Measurements from ENCODE around the gene CENPF.
"Not testable (repeated sequence)": the region's sequence is repeated elsewhere in the genome, so short reads cannot be mapped to it uniquely, and the experiment has no call there.

The CENPF gene

DNA sequence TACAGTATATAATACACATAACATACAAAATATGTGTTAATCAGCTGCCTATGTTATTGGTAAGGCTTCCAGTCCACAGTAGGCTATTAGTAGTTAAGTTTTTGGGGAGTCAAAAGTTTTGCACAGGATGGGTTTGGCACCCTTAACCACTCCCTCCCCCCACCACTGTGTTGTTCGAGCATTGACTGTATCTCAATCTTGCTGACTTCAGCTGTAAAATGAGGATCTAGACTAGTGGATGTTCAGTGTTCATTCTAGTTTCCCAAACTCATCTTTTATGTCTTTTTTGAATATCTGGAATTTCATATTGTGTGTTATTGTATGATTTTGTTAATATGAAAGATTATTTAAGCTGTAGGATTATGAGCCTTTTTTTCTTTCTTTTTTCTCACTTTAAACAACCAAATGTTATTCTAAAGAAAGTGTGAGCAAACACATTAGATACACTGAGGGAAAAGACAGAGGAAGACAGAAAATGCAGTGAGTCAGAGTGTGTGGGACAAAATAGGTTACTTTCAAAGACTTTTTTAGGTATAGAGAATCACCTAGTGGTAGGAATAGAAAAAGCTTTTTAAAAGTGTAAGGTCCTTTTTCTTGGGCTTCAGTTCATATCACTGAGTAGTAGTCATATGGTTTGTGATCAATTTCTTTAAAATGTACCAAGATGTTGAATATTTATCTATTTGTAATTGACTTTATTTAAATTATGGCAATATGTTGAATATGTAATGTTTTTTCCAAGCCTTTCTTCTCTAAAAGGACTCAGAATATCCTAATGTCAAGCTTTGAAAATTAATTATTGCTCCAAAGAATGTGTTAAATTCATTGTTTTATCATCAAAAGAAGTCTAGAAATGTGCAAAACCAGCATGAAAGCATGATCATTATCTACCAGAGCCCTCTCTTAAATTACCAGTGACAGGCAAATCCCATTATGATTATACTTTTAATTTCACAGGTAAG, 17.9 kb upstream of the CENPF start:
- DNase-seq (ENCODE audit: low read depth, low spot score): no peak

DNA sequence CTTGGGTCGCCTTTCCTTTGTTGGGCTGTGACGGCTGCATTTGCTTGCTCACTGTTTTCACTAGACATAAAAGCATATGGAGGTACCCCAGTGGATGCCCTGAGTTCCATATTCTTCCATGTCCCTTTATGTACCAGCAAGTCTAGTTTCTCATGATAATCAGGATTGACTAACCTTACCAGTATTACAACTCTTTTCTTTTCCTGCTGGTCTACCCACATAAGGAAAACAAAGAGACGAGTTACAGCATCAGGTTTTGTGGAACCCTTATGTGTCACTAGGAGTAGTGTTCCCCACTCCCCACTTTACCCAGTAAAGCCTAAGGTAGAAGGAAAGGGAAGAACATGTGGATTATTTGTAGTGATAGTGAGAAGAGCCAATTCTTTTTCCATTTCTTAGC, 16.4 kb upstream of the CENPF start:
- DNase-seq (ENCODE audit: low read depth, low spot score): no peak

DNA sequence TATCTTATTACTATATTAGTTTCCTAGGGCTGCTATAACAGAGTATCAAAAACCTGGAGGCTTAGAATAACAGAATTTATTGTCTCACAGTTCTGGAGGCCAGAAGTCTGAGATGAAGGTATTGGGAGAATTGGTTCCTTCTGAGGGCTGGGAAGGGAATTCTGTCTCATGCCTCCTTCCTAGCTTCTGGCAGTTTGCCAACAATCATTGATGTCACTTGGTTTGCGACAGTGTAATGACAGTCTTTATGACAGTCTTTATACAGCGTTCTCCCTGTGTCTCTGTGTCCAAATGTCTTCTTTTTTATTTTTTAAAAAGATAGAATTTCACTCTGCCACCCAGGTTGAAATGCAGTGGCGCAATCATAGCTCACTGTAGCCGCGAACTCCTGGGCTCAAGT, 15.8 kb upstream of the CENPF start:
- no peak for DNase-seq (ENCODE audit: low read depth, low spot score)

DNA sequence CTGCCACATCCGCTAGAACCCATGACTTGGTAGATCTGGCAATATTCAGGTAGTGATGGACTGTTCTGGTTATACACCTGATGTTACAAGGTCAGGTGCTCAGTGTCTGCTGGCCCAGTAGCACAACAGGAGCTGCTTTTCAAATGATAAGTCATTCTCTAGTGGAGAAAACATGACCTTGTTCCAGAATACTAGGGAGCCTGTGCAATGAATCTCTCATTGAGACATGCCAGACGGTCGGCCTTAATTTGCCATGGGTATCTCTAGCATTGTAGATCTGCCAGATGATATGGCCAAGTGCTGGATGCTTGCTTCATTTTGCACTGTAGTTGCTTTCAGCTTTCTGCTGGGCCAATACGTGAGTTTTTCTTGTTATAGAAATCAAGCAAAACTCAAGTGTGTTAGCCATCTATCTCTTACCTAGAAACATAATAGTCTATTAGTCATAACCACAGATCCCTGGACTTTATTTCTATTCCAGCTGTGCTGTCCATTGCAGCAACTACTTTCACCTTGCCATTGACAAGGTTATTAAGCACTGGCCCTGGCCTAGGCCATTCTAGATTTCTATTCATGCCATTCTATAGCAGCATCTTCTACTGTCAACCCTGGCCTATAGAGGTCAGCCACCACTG, 13.9 kb upstream of the CENPF start:
- DNase-seq (ENCODE audit: low read depth, low spot score): no peak

DNA sequence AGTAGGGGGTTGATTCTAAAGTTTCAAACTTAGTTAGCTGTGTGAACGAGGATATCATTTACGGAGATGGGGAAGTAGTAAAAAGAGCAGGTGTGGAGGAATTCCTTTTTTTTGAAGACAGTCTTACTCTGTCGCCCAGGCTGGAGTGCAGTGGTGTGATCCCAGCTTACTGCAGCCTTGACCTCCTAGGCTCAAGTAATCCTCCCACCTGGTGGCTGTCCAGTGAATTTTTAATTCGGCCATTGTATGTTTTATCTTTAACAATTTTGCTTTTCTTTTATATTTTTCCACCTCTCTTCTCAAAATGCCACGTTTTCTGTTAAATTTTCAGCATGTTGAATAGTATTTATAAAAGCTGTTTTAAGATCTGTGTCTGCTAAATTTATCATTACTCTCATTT, 12.3 kb upstream of the CENPF start:
- DNase-seq (ENCODE audit: low read depth, low spot score): no peak

DNA sequence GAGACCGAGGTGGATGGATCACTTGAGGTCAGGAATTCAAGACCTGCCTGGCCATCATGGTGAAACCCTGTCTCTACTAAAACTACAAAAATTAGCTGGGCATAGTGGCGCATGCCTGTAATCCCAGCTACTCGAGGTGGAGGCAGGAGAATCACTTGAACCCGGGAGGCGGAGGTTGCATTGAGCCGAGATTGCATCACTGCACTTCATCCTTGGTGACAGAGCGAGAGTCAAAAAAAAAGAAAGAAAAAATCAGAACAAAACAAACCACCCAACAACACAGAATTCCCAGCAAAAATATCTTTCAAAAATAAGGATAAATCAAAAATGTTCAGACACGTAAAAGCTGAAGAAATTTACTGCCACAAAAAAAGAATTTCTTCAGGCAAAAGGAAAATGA, 11.1 kb upstream of the CENPF start:
- not testable (repeated sequence) for DNase-seq (ENCODE audit: low read depth, low spot score)

DNA sequence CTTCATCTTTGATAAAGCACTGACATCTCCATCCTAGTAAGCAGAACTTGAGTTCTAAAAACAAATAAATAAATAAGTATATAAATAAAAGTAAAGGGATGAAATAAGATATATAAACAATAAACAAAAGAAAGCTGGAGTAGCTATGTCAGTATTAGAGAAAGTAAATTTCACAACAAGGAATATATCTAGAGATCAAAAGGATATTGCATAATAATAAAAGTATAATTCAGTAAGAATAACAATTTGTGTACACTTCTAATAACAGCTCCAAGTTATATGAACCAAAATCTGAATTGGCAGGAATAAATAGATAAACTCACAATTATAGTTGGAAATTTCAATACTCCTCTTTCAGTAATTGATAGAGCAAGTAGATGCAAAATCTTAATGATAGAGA, 9.8 kb upstream of the CENPF start:
- DNase-seq (ENCODE audit: low read depth, low spot score): no peak

DNA sequence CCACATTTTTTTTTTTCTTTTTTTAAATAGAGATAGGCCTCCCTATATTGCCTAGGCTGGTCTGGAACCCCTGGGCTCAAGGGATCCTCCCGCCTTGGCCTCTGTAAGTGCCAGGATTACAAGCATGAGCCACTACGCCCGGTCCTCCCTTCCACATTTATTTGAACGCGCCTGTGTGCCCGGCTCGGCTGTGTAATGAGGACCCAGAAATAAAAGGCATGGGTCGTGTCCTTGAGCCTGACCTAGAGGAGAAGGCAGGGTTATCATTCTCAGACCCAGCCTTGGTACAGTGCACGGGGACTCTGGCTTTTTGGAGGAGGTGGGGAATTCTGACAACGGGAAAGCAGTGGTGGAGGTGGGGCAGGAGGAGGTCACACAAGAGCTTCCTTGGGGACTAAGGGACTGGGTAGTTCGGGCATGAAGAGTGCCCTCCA, 841 bp downstream of the CENPF start:
- DNase-seq (ENCODE audit: low read depth, low spot score): no peak

DNA sequence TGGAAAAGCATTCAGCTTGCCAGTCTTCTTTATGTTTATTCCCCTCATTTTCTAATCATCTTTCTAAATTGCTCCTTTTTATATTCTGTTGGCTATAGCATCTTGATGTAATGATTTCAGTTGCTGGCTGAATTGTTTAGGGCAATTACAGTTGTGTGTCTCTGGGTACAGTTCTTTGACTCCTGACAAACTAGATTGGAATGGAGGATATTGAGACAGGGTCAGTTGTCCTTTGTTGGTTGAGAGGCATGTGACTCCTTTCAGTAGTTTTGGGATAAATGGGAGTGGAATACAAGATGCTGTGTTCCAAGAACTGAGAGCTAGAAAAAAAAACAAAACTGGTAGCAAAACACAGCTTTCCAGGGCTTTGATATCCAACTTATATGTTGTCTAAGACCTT, 1.5 kb downstream of the CENPF start:
- DNase-seq (ENCODE audit: low read depth, low spot score): no peak

DNA sequence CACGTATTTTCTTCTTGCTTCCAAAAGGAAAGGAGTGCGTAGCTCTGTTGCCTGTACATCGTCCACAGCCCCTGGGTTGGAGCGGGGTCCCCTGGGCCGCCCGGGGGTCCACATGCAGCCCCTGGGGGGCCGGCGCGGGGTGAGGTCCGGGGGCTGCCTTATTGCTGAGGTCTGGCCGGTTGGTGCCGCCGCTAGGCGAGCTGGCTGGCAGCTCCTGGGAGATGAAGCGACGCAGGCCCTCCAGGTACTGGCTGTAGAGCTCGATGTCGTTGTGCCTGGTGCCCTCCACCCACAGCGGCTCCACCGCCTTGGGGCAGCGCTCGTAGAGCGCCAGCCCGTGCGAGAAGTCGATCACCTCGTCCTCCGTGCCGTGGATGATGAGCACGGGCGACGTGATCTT, 2.5 kb downstream of the CENPF start:
- DNase-seq (ENCODE audit: low read depth, low spot score): not testable (repeated sequence)

DNA sequence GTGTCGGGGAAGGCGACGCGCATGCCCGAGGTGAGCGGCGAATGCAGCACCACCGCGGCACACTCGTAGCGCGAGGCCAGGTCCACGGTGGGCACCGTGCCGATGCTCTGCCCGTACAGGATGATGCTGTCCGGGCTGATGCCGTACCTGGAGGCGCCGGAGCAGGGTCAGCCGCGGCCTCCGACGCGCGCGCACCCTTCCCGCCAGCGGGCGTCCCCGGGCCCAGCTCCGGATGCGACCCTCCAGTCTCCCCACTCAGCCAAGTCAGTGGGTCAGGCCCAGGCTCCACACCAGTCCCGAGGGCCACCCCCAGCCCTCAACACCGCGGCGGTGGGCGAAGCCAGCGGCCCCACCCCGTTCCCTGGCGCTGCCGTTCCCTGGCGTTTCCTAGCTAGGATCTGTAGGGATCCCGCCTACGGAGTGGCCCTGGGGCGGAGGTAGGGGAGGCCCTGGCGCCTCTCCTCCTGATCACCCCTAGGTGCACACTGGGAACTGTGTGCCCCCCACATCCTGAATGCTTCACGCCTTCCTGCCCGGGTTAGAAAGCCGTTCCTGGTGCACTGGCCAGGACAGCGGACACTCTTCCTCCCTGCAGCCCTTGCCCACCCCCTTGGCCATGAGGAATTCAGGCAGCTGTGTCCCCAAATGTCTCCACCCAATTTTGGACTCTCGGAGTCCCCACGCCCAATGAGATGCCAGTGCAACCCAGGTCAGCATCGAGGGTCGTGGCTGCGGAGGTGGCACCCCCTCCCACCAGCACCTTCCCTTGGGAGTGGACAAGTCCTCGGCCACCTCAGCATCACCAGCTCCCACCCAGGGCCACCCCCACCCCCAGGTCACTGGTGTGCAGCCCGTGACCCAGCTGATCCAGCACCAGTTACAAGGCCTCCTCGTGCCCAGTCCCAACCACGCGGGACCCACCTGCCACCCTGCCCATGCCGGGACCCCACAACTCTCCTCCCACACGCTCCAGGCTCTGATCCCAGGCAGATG, 3.2 kb downstream of the CENPF start:
- DNase-seq (ENCODE audit: low read depth, low spot score): not testable (repeated sequence)

DNA sequence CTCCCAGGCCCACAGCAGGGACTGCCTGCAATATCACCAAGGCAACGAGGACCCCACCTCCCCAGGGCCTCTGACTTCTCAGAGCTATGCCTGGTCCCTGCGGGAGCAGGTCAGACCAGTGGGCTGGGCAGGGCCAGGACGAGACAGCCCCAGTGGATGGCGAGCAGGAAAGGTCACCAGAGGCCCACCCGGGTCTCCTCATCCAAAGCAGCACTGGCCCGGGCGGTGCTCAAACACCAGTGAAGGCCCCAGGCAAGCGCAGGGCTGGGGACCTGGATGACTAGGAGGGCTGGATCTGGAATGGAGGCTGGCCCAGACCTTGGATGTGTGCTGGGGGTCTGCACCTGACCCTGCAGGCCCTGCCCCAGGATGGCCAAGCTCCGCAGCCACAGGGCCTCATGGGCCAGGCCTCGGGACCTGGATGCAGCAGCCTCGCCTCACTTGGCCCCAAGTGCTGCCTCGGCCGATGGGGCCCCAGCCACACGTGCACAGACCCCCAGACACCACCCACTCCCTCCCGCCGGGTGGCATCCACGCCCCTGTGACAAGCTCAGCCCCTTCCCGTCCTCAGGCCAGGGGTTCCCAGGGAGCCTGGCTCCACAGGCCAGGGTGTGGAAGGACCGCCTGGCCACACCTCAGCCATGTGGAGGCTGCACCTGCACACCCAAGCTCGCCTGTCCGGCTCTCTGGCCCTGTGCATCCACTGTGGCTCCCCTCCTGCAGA, 4.7 kb downstream of the CENPF start:
- DNase-seq (ENCODE audit: low read depth, low spot score): not testable (repeated sequence)

DNA sequence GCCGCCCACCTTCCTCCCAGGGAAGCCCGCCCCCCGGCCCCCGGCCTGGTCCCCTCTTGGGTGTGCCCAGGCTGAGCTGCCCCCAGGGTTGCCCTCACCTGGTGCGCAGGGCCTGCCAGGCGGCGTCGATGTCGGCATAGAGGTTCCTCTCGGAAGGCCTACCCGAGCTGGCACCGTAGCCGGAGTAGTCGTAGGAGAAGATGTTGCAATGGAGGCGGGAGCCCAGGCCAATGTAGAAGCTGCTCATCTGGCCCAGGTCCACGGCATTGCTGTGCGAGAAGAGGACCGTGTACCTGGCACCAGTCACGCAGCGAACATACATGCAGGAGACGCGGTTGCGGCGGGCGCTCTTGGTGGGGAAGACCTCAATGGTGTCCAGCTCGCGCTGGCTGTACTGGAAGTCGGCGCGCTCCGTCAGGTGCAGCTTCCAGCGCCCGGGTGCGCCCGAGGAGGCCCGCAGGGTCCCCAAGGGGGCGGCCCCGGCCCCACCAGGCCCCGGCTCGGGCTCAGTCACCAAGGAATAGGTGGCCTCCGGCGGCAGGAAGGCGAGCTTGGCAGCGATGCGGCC, 5.3 kb downstream of the CENPF start:
- DNase-seq (ENCODE audit: low read depth, low spot score): not testable (repeated sequence)

DNA sequence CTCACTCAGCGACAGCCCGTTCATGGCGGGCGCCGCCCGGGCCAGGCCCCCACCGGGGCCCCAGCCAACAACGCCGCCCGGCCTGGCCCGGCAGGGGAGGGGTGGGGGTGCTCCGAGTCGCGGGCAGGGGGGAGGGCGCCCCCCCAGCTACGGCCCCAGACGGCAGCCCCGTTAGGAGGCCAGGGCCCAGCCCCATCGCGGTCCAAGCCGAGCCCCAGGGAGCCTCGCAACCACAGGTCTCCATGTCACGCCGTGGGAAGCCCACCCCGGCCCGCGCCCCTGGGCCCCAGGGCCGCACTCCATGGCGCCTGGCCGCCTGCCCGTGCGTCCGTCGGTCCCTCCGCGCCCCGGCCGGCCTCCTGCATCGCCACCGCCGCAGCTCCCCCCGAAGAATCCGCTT, 5.8 kb downstream of the CENPF start:
- not testable (repeated sequence) for DNase-seq (ENCODE audit: low read depth, low spot score)

DNA sequence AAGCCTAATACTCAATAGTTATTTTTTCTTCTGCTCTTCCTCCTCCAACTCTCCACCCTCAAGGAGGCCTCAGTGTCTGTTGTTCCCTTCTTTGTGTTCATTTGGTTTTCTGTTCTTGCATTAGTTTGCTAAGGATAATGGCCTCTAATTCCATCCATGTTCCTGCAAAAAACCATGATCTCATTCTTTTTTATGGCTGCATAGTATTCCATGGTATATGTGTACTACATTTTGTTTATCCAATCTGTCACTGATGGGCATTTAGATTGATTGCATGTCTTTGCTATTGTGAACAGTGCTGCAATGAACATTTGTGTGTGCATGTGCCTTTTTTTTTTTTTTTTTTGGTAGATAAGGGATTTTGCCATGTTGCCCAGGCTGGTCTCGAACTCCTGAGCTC, 6.7 kb downstream of the CENPF start:
- DNase-seq (ENCODE audit: low read depth, low spot score): no peak

DNA sequence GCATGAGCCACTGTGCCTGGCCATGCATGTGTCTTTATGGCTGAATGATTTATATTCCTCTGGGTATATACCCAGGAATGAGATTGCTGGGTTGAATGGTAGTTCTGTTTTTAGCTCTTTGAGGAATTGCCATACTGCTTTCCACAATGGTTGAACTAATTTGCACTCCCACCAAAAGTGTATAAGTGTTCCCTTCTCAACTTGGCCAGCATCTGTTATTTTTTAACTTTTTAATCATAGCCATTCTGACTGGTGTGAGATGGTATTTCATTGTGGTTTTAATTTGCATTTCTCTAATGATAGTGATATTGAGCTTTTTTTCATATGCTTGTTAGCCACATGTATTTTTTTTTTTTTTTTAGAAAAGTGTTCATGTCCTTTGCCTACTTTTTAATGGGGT, 7.1 kb downstream of the CENPF start:
- DNase-seq (ENCODE audit: low read depth, low spot score): not testable (repeated sequence)

DNA sequence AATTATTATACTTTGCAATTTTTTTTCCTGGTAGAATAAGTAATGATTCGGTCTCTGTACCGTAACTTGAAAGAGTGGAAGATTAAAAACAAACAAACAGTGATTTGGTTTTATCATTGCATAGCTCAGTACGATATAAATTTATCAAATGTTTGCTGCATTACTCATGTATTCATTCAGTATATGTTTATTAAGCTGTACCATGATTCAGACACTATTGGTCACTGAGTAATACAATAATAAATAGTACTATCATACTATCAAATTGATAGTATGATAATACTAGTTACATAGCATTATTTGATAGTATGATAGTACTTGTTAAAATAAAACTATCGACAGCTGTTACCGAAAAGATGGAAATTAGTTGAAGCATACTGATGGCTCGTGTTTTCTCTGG, 12.1 kb downstream of the CENPF start:
- no peak for DNase-seq (ENCODE audit: low read depth, low spot score)

DNA sequence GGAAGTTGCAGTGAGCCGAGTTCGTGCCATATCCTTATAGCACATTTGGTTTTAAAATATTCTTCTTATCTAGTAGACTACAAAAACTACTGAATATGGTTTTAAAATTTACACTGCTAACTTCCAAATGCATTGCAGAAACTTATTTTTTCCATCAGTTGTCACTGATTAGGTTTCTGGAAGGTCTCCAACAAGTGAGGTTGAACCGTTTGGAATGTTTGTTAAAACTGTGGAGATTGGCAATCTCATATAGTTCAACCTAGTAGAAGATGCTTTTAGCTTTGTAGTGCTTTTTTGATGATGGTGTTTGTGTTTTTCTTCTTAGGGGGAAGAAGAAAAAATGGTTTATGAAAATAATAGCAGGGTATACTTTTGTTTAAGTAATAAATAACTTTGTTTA, 12.9 kb downstream of the CENPF start:
- no peak for DNase-seq (ENCODE audit: low read depth, low spot score)

DNA sequence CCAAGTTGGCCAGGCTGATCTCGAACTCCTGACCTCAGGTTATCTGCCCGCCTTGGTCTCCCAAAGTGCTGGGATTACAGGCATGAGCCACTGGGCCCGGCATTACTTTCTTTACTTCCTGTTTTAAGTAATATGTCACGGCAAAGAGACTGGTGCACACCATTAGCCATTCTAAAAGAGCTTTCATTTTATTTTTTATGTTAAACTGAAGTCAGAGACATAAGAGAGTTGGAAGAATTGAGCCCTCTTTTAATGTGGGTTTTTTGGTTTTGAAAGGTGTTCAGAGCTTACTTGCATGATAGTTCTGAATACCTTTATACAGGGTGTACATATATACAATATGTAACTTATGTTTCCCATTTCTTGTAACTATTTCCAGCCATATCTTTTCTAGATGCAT, 14.3 kb downstream of the CENPF start:
- no peak for DNase-seq (ENCODE audit: low read depth, low spot score)

DNA sequence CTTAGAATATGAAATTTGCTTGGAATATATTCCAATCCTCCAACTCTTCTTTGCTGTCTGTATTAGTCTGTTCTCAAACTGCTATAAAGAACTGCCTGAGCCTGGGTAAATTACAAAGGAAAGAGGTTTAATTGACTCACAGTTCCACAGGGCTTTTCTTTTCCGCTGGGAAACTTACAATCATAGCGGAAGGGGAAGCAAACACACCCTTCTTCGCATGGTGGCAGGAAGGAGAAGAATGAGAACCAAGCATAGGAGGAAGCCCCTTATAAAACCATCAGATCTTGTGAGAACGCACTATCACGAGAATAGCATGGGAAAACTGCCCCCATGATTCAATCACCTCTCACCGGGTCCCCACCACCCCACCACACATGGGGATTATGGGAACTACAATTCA, 14.8 kb downstream of the CENPF start:
- no peak for DNase-seq (ENCODE audit: low read depth, low spot score)

DNA sequence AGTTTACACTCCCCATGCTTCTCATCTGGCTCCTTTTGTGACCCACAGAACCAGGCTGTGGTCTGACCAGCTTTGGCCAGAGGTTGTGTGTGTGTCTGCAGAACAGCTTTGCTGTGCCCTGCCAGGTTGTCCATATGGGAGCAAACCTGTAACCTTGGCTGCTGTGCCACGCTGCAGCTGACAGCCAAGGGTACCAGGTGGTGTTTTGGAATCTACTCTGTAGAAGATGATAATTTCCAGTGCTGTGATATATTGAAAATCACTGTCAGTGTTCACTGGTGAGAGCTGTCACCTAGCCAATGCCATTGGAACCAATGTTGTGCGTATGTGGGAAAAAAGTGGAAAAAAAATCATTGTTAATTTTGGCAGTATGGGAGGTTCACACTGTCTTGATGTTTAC, 18.2 kb downstream of the CENPF start:
- no peak for DNase-seq (ENCODE audit: low read depth, low spot score)

Data from smooth muscle cell of the brain vasculature (primary cell).